NOMO-1 treated with dmso at 0.1 percent for 144 hours (cell line): ENCODE results near the gene CCNI.
"Not testable (repeated sequence)": the region's sequence is repeated elsewhere in the genome, so short reads cannot be mapped to it uniquely, and the experiment has no call there.

Experiments
- DNase-seq: peaks from one replicate; lab custom pipeline; 2025; ENCODE audit not compliant: unreplicated experiment; lab: John Stamatoyannopoulos, UW

The CCNI gene

GRCh38 chr4:77082886-77083608 lies 7.3 kb upstream of the CCNI start:
- DNase-seq: peak; percentile 48

GRCh38 chr4:77080806-77081205 lies 5.0 kb upstream of the CCNI start:
- DNase-seq: not testable (repeated sequence)

DNA sequence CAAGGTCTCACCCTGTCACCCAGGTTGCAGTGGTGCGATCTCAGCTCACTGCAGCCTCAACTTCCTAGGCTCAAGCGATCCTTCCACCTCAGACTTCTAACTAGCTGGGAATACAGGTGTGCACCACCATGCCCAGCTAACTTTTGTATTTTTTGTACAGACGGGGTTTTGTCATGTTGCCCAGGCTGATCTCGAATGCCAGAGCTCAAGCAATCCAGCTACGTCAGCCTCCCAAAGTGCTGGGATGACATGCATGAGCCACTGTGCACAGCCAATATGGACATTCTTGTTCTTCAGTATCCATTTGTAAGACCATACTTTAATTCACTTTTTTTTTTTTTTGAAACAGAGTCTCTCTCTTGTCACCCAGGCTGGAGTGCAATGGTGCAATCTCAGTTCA lies 3.5 kb upstream of the CCNI start:
- DNase-seq: no peak

DNA sequence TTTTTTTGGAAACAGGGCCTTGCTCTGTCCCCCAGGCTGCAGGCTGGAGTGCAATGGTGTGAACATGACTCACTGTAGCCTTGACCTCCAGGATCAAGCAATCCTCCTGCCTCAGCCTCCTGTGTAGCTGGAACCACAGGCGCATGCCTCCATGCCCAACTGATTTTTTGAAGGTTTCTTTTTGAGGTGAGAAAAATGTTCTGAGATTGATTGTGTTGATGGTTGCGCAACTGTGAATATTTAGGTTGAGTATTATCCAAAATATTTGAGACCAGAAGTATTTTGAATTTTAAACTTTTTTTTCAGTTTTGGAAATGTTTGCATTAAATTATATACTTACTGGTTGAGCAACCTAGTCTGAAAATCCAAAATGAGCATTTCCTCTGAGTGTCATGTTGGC lies 2.6 kb upstream of the CCNI start:
- DNase-seq: no peak

- DNase-seq: no peak
Measured at GRCh38 chr4:77076889-77077635, 1.3 kb upstream of the CCNI start.

GRCh38 chr4:77074981-77075855 lies 571 bp downstream of the CCNI start:
- peak; percentile 70 for DNase-seq

- DNase-seq: no peak
Measured at GRCh38 chr4:77074381-77074831, 1.4 kb downstream of the CCNI start.

DNA sequence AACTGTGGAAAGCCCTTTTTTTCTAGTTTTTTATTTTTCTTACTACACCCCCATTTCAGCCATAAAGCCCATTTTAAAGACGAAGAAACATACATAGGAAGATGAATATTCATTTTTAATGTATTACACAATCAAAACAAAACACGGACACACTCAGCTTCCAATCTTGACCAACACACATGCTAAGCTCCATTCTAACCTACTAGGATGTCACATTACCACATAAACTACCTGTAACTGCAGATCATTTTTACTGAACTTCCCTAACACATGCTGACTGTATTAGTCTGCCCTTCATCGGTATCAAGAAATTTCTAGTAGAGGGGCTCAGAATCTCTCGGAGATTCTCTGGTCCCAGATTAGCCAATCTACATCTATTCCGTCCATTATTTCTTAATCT lies 1.8 kb downstream of the CCNI start:
- no peak for DNase-seq

DNA sequence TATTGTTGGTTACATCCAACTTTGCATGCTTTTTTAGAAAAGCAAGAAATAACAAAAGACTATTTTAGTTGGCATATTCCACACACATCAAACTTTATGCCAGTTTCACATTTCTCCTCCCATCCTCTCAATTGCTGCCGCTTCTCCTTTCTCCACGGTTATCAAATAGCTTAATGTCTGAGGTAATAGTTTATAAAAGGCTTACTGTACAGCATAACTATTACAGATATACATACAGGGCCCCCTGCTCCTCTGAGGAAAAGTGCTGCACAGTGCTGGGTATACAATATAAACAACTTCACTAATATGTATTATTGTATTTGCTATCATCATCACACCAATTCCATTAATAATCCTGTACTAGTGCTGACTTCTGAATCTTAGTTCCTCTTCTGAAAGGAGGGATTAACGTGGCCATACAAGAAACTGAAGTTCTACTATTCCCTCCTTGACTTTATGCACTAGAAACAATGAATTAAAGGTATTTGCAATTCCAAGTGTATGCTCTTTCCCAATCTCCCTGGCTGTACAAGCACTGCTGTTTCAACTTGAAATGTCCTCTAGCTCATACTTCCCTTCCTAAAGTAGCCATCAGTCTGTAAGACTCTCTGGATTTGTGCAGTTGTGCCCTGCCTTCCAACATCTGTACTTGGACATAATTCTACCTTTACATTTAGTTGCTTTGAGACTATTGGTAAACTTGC lies 2.5 kb downstream of the CCNI start:
- DNase-seq: no peak

GRCh38 chr4:77072195-77072753 lies 3.5 kb downstream of the CCNI start:
- no peak for DNase-seq

GRCh38 chr4:77069514-77069913 lies 6.3 kb downstream of the CCNI start:
- DNase-seq: not testable (repeated sequence)

- no peak for DNase-seq
Measured at GRCh38 chr4:77065382-77065781, 10.4 kb downstream of the CCNI start.

- DNase-seq: no peak
Measured at GRCh38 chr4:77062856-77063255, 12.9 kb downstream of the CCNI start.

DNA sequence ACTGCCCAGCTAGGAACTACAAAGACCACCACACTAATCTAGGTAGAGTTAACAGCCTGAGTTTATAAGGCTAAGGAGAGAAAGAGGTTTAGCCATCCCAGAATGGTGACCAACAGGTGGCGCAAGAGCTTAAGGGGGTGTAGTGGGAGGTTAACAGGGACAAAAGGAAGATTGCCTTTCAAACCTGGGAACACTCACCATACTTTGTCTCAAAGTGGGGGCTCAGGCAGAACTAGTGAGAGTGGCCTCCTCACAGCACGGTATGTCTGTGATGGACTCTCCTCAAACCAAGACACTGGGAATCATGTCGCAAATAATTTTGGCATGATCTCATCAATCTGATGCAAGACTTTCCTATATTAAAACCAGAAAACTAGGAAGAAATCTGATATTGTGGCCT lies 23.4 kb downstream of the CCNI start:
- DNase-seq: peak; percentile 14

- no peak for DNase-seq
Measured at GRCh38 chr4:77050962-77051361, 24.8 kb downstream of the CCNI start.

GRCh38 chr4:77047037-77047436 lies 28.8 kb downstream of the CCNI start:
- DNase-seq: no peak

DNA sequence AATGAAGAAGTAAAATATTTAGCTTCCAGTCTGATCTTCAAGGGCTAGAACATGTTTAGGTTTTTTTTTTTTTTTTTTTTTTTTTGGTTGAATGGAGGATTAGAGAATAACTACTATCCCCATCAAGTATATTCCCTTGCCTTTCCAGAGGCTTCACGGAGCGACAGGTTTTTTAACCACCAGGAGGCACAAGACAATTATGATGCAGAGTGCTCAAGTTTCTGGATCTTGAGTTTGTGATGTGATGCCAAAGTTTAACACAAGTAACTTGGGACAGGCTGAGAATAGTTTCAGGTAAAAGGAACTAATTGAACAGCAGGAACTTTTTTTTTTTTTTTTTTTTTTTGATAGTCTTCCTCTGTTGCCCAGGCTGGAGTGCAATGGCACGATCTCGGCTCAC lies 30.3 kb downstream of the CCNI start:
- no peak for DNase-seq

- DNase-seq: no peak
Measured at GRCh38 chr4:77044461-77045150, 31.2 kb downstream of the CCNI start.

GRCh38 chr4:77043507-77044136 lies 32.2 kb downstream of the CCNI start:
- DNase-seq: no peak
